ENCODE measurements around the gene KLHDC4.

KLHDC4 gene

GRCh38 chr16:87715658-87716057 lies 50.1 kb downstream of the KLHDC4 start:
- no peak for FAIRE-seq

- FAIRE-seq, result no peak
These were observed 50.6 kb downstream of the KLHDC4 start for GRCh38 chr16:87715231-87715630.

GRCh38 chr16:87713451-87714229 lies 52.1 kb downstream of the KLHDC4 start:
- no peak for FAIRE-seq

- FAIRE-seq, result no peak
These were observed 53.5 kb downstream of the KLHDC4 start for GRCh38 chr16:87712184-87712762.

- FAIRE-seq, result no peak
These were observed 54.9 kb downstream of the KLHDC4 start for GRCh38 chr16:87710887-87711286.

GRCh38 chr16:87709677-87710076 lies 56.1 kb downstream of the KLHDC4 start:
- no peak for FAIRE-seq

GRCh38 chr16:87708881-87709638 lies 56.7 kb downstream of the KLHDC4 start:
- no peak for FAIRE-seq

- FAIRE-seq, result no peak
These were observed 57.8 kb downstream of the KLHDC4 start for GRCh38 chr16:87707714-87708580.

GRCh38 chr16:87707097-87707496 lies 58.7 kb downstream of the KLHDC4 start:
- FAIRE-seq, result no peak

GRCh38 chr16:87706278-87707000 lies 59.3 kb downstream of the KLHDC4 start:
- FAIRE-seq, result no peak

GRCh38 chr16:87705771-87706277 lies 60.0 kb downstream of the KLHDC4 start:
- no peak for FAIRE-seq

- FAIRE-seq, result no peak
These were observed 60.9 kb downstream of the KLHDC4 start for GRCh38 chr16:87704754-87705353.

GRCh38 chr16:87703835-87704375 lies 61.9 kb downstream of the KLHDC4 start:
- no peak for FAIRE-seq

GRCh38 chr16:87703071-87703470 lies 62.7 kb downstream of the KLHDC4 start:
- FAIRE-seq, result no peak

- no peak for FAIRE-seq
These were observed 63.4 kb downstream of the KLHDC4 start for GRCh38 chr16:87702325-87702811.

- FAIRE-seq, result no peak
These were observed 64.3 kb downstream of the KLHDC4 start for GRCh38 chr16:87701505-87701921.

GRCh38 chr16:87701078-87701460 lies 64.7 kb downstream of the KLHDC4 start:
- FAIRE-seq, result no peak

GRCh38 chr16:87700406-87701077 lies 65.2 kb downstream of the KLHDC4 start:
- FAIRE-seq, result no peak

GRCh38 chr16:87698676-87699199 lies 67.0 kb downstream of the KLHDC4 start:
- FAIRE-seq, result no peak

- no peak for FAIRE-seq
These were observed 67.5 kb downstream of the KLHDC4 start for GRCh38 chr16:87698241-87698640.
